ENCODE data around the gene ITGAX.

Gene ITGAX

GRCh38 chr16:31350275-31351005 lies 4.5 kb upstream of the ITGAX start:
- no peak for DNase-seq

GRCh38 chr16:31351246-31351941 lies 3.6 kb upstream of the ITGAX start:
- no peak for DNase-seq

DNA sequence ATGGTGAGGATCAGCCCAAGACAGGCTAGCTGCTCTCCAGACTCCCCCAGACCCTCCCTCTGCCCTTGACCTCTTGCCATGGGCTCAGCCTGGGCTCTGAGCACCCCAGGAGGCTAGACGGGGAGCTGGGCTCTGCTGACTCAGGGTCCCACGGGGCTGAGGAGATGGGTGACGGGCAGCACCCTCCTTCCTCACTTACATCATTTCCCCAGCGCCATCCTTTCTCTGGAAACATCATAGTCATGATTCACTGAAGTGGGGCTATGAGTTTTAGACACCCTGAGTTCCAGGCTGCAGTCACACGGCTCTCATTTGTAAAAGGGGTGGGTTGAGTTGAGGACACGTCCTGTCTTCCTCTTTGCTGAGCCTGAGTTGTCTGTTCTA lies 3.0 kb upstream of the ITGAX start:
- no peak for DNase-seq

- DNase-seq = no peak
These were observed 2.4 kb upstream of the ITGAX start for GRCh38 chr16:31352376-31353115.

GRCh38 chr16:31355431-31356100 lies 590 bp downstream of the ITGAX start:
- DNase-seq = no peak

- DNase-seq = no peak
These were observed 1.8 kb downstream of the ITGAX start for GRCh38 chr16:31356566-31357323.

DNA sequence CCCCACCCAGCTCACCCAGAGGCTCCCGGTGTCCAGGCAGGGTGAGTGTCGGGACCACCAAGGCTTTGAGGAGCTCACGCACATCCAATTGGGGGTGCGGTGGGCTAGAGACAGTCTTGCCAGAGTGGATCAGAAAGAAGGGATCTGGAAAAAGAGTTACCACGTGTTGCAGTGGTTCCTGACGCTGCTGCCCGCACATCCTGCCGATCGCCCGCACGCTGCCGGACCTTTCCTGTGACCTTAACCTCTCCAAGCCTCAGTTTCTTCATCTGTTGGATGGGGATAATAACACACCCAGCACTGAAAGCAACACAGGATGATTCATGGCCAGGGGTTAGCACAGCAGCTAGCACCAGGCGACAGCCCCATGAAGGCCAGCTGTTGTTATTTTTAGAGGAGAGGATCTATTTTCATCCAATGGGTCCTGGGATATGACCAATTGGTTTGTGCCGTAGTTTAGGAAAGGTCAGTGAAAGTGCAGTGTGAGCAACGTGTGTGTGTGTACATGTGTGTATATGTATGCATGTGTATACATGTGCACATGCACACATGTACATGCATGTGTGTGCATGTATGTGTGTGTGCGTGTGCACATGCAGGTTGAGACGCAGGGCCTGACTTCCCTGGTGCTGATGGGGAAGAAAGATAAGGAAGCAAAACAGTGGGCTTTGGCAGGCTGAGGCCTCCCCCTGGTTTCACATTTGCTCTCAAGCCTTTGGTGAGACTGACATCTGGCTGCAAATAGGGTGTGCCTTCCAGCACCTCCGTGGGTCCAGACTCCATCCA lies 2.5 kb downstream of the ITGAX start:
- DNase-seq = no peak

DNA sequence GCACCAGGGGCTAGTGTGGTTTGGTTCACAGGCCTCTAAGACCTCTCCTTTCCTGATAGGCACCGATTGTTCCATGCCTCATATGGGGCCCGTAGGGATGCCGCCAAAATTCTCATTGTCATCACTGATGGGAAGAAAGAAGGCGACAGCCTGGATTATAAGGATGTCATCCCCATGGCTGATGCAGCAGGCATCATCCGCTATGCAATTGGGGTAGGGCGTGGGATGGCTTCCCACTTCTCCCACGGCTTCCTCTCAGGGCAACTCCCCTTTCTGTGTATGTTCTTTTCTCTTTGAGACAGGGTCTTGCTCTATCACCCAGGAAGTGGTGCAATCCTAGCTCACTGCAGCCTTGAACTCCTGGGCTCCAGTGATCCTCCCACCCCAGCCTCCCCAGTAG lies 5.3 kb downstream of the ITGAX start:
- DNase-seq = no peak

- no peak for DNase-seq
These were observed 6.5 kb downstream of the ITGAX start for GRCh38 chr16:31361201-31362110.

GRCh38 chr16:31362476-31363405 lies 7.8 kb downstream of the ITGAX start:
- DNase-seq = no peak

DNA sequence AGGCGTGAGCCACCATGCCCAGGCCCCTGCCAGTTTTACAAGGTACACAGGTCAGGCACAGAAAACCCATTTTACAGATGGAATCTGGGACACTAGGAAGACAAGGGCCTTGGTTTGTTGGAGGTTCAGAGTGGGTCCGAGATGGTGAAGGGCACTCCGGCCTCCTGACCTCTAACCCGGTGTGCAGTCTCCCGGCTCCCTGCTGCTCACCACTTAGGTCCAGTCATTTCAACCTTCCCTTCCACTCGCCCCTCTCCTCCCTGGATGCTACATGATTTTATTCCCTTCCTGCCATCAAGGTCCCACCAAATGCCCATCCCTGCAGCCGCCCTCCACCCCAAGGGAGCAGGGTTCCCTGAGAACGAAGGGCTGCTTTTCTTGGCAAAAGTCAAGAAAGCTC lies 8.7 kb downstream of the ITGAX start:
- DNase-seq = no peak

DNA sequence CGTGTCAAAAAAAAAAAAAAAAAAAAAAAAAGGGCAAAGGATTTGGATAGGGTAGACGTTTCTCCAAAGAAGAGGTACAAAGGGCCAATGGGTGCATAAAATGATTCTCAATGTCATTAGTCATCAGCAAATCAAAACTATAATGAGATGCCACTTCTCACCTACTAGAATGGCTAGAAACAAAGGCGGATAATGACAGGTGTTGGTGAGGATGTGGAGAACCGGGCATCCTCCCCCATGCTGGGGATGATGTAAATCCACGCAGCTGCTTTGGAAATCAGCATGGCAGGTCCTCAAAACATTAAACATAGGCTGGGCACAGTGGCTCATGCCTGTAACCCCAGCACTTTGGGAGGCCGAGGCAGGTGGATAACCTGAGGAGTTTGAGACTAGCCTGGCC lies 9.4 kb downstream of the ITGAX start:
- DNase-seq = no peak

- DNase-seq = no peak
These were observed 10.3 kb downstream of the ITGAX start for GRCh38 chr16:31365131-31365865.

DNA sequence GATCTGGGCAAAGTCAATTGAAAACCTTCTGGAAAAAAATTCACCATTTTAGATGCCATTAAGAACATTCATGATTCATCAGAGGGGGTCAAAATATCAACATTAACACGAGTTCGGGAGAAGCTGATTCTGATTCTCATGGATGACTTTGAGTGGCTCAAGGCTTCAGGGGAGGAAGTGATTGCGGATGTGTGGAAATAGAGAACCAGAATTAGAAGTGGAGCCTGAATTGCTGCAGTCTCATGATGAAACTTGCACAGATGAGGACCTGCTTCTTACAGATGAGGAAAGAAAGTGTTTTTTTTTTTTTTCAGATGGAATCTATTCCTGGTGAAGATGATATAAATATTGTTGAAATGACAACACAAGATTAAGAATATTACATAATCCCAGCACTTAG lies 12.9 kb downstream of the ITGAX start:
- no peak for DNase-seq

DNA sequence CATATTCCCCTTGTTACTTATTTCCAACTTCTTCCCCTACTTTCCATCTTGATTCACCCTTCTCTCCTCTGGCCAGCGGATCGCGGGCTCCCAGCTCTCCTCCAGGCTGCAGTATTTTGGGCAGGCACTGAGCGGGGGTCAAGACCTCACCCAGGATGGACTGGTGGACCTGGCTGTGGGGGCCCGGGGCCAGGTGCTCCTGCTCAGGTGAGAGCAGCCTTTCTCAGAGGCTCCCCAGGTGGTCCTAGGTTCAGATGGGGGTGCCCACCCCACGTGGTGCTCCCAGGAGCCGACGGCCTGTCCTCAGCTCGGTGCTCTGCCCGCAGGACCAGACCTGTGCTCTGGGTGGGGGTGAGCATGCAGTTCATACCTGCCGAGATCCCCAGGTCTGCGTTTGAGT lies 16.0 kb downstream of the ITGAX start:
- DNase-seq = no peak

GRCh38 chr16:31371619-31372484 lies 16.9 kb downstream of the ITGAX start:
- no peak for DNase-seq

- DNase-seq = no peak
These were observed 18.3 kb downstream of the ITGAX start for GRCh38 chr16:31373235-31373634.

DNA sequence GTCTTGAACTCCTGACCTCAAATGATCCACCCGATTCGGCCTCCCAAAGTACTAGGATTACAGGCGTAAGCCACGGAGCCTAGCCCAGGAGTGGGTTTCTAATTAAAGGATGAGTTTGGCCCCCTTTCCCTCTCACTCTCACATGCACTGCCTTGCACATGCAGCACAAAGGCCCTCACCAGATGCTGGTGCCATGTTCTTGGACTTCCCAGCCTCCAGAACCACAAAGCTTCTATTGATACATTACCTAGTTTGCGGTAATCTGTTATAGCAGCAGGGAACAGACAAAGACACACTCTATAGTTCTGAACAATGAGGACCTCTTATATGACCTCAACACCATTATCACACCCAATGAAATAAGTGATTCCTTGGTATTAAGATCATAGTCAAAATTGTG lies 20.3 kb downstream of the ITGAX start:
- no peak for DNase-seq

All from effector CD8-positive, alpha-beta T cell (primary cell).